NCI-H82 (cell line): ENCODE measurements around the gene MRPL53.
"Not testable (repeated sequence)": the region's sequence is repeated elsewhere in the genome, so short reads cannot be mapped to it uniquely, and the experiment has no call there.

Source experiments
- DNase-seq: peaks from one replicate; lab custom pipeline; 2025; lab: John Stamatoyannopoulos, UW

Gene MRPL53

DNA sequence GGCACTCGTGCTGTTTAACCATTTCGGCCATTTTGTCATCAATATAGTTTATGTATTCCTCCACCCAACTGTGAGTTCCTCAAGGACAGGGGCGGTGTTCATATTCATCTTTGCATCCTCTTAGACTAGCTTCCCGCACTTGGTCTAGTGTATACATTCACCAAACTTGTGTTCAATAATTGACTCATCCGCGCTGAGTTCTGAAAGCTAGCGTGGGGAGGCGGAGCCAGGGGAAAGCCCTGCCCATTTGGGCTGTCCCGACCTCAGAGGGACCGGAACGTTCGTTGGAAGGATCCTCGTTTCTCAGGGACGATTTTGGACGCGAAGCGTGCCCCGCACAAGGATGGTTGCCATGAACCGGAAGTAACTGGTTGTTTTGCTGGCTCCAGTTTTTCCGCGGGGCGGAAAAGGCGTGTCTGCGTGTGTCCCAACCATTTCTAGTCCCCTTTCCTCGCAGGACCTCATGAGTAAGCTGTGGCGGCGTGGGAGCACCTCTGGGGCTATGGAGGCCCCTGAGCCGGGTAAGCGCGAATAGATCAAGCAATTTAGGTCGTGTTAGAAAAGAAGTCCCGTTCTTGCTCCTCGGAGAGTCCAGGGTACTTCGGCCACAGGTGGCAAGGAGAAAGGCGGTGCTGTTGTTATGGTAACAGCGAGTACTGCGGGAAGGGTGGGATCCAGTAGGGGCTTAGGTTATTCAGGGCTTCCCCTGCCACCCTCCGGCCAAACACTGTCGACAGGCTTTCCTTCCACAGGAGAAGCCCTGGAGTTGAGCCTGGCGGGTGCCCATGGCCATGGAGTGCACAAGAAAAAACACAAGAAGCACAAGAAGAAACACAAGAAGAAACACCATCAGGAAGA is 17.6 kb downstream of the MRPL53 start, which contains the start of gene INO80B:
TSS of gene INO80B (plus strand) at position 434 of the 858 bp plus-strand sequence. CDS start at position 464, 30 bp downstream.
- peak; percentile 98 for DNase-seq

DNA sequence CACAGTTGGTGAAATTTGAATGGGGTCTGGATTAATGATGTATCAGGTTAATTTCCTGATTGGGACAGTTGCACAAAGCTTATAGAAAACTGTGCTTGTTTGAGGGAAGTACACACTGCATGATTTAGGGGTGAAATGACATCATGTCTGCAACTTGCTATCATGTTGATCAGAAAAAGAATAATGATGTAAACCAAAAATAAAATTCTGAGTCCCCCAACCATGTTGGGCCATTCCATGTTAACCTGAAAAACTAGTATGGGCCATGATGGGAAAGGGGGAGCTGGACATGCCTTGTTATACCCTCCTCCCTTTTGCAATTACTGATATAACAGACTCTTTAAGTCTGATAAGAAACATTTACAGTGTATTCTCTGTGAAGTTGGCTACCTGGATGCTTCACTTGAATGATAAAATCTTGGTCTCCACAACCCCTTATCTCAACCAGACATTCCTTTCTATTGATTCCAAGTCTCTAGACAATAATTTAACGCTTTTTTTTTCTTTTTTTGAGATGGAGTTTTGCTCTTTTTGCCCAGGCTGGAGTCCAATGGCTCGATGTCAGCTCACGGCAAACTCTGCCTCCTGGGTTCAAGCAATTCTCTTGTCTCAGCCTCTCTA is 21.8 kb downstream of the MRPL53 start:
- no peak for DNase-seq

GRCh38 chr2:74448771-74449170 is 23.7 kb downstream of the MRPL53 start:
- DNase-seq: no peak

GRCh38 chr2:74447230-74447999 is 25.1 kb downstream of the MRPL53 start:
- no peak for DNase-seq

GRCh38 chr2:74444498-74445318 is 27.8 kb downstream of the MRPL53 start:
- no peak for DNase-seq

GRCh38 chr2:74442483-74443297 is 29.8 kb downstream of the MRPL53 start:
- DNase-seq: not testable (repeated sequence)

DNA sequence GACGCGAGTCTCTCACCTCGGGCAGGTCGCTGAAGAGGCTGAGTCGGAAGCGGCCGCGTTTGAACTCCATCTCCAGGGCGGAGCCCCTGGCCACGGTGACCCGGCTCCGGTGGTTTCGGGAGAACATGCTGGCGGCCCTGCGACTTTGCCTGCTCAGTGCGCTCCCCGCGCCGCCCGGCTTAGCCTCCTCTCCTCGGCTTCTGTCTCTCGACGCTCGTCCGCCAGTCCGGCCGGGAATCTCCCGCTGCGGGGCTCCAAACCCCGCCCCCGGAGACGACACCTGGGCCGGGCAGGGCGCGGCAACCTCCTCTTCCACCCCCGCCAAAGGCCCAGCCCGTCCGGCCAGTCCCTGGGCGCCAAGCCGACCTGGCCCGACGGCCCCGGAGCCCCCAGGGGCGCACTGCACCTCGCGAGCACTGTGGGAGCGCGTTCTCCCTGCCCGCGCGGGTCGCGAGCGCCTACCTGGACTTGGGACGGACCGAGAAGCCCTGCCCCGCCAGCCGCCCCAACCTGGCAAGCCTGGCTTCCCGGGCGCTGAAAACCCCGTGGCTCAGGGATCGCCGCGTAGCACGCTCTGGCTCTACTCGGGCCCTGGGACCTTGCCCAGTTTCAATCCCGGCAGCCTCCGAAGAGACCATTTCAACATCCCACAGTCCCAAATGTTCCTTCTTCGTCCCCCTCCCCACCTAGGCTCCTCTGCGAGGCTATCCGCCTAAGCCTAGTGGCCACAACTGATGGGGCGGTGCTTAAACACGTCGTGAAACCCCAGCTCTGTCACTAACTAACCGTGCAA is 30.6 kb downstream of the MRPL53 start, which contains the start of gene RTKN:
TSS of gene RTKN (minus strand) at position 248 of the 793 bp plus-strand sequence. CDS start at position 127, 121 bp downstream.
- DNase-seq: no peak

DNA sequence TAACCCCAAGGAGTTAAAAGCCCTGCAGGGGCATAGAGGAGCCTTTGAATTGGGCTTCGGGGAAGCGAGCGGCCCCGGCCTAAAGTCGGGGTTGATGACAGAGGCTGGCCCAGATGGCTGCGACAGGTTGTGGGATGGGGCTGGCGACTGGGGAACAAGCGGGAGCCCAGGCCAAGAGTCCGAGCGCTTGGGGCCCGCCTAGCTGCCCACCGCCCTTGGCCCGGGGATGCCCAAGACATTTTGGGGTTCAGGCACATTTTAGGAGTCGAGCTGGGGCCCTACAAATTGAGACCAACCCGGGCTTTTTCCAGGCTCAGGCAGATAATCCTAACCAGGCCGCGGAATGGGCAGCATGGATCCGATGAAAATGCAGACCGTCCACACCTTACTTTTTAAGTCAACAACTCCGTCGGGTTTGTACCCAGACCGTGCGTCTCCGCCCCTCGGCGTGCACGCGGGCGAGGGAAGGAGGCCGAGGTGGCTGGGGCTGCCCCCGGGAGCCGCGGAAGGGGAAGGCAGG is 31.2 kb downstream of the MRPL53 start:
- no peak for DNase-seq

DNA sequence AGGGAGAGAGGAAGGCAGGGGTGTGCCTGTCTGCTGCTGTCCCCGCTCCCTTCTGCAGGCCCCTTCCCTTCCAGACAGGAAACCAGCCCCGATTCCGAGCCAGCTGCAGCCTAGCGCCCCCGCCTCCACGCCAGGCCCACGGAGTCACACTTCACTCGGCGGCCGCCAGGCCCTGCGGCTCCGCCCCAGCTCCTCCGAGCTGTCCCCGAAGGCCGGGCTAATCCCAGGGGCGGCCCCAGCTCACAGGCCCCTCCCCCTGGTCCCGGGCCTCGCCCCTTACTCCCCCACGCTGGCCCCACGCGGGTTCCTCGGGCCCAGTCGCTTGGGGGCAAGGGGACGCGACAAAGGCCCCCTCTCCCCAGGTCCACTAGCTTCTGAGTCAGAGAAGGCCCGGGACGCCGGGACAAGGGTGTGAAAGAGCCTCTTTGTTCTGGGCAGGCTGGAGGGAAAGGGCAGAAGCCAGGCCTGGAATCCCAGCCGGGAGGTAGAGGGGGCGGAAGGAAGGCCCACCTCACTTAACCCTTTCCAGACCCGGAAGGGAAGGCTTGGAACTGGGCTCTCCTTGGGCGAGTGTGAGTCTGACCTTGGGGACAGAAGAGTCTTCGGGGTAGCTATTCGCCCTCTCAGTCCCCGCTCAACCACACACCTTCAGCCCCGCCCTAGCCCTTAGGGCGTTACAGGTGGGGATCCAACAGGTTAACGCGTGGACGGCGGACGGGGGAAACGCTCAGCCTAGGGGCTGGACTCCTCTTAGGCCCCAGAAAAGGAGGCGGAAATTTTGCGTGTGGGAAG is 31.9 kb downstream of the MRPL53 start:
- peak; percentile 94 for DNase-seq

GRCh38 chr2:74439803-74440377 is 32.6 kb downstream of the MRPL53 start:
- no peak for DNase-seq

- peak; percentile 93 for DNase-seq
Measured at GRCh38 chr2:74439373-74439772, 33.1 kb downstream of the MRPL53 start.

DNA sequence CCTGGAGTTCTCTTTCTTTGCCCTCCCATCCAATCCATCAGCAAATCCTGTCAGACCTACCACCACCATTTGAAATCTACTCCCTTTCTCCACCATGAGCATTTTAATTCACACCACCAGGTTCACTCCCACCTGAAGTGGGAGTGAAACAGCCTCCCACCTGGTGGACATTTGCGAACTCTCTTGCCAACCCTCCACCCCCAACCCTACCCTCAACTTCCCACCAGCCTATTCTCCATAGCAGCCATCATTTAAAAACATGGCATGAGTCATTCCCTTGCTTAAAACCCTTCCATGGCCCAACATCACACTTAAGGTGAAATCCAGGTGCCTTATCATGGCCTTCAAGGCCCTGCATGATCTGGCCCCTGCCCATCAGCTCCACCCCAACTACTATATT is 34.2 kb downstream of the MRPL53 start:
- DNase-seq: no peak

DNA sequence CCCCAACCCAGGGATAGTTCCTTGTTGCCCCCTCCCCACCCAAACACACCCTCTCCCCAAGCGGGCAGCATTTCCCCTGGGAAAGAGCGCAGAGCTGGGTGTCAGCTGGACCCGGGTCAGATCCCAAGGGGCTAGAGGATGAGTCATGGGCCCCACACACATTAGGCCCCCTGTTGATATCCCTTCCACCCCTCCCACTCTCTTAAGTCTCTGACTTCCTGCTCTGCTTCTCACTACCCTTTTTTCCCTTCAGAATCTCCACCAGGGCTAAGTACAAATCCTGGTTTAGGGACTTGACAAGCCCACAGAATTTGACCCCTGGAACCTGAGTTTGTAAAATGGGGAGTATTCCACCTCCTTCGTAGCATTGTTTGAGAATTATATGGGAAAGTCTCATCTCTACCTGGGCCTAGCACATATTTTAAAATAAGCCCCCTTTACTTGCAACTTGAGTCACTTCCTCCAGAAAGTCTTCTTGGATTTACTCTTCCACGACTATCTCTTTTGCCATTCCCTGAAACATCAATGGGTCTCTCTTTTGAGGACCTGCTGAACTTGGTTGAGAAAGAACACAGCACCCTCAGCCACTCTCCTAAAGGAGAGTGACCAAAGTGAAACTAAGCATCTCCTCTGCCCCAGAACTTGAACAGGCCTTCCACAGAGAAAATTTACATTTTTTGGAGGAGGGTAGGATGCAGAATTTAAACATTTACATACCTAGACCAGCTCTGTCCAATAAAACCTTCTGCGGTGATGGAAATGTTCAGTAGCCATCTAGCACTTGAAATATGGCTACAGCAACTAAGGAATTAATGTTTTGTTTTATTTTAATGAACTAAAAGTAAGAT is 35.4 kb downstream of the MRPL53 start:
- DNase-seq: no peak

- DNase-seq: no peak
Measured at GRCh38 chr2:74436111-74436805, 36.2 kb downstream of the MRPL53 start.

GRCh38 chr2:74430502-74430901 is 42.0 kb downstream of the MRPL53 start:
- DNase-seq: no peak

- DNase-seq: no peak
Measured at GRCh38 chr2:74429487-74430451, 42.7 kb downstream of the MRPL53 start.
